Smooth muscle cell of the brain vasculature (primary cell): Measurements from ENCODE around the gene DLG5.
"Not testable (repeated sequence)": the region's sequence is repeated elsewhere in the genome, so short reads cannot be mapped to it uniquely, and the experiment has no call there.

Source experiments
- DNase-seq: peaks from one replicate; pipeline ENCODE4 v3.0.0-alpha.2; 2012; ENCODE audit warnings: low read depth, low spot score

Gene DLG5

DNA sequence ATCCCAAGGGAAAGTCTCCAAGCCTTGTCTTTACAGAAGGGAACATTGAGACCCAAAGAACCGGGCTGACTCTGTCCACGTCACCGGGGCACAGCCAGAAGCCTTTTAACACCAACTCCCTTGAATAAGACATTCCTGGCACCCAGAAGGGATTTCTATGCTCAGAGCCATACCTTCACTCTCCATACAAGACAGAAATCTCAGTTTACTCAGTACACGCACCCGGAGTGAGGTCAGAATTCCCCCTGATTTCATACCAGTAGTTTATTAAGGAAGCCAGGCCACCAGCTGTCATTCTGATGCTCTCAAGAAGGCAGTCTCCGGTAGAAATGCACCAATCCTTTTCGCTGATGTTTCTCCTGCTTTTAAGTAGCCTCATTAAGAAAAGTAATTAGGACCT lies 154.7 kb downstream of the DLG5 start:
- DNase-seq, result no peak

DNA sequence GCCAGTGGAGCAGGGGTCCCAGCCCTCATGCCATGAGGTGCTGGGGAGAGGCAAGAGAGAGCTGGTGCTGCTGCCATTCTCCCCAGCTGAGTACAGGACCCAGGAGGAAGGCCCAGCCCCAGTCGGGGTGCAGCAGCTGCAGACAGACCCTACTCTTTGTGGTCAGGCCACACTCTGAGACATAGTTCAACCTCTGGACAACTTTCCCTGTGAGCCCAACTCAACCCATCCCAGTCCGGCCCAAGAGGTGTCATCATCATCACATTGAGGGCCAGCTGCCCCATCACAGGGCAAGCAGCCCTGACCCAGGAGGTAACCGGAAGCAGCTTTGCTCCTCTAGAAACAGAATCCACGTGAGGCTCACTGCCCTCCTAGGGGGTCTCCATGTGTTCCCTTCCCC lies 155.1 kb downstream of the DLG5 start:
- no peak for DNase-seq

DNA sequence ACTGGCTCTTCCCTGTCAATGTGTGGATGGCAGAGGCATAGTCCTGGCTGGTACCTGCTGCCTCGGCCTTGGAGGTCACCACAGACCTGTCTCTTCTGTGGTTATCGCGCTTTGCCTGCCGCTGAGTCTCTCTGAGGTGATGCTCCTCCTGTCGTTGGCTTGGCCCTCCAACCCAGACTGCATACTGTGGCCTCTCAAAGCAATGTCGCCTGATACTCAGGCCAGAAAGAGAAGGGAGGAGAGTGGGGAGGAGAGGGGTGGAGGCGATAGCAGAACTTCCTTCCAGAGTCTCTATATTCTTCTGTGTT lies 155.7 kb downstream of the DLG5 start:
- DNase-seq, result no peak

GRCh38 chr10:77770081-77770867 lies 156.3 kb downstream of the DLG5 start:
- DNase-seq, result no peak

DNA sequence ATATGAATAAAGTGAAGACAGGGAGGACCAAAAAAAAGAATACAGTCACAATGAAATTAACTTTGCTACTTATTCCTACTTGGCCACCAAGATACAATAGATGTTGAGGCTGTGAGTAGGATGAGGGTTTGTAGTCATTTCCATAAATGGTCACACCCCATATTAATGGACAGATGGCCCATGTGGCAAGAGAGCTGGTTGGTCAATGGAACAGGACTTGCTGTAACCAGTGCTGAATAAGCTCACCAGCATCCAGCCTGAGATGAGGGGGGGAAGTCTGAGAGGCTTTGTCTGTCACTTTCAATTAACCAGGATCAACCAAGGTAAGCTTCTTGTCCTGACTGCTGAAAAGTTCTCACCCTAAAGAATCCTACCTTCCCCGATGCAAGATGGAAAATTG lies 158.5 kb downstream of the DLG5 start:
- no peak for DNase-seq

DNA sequence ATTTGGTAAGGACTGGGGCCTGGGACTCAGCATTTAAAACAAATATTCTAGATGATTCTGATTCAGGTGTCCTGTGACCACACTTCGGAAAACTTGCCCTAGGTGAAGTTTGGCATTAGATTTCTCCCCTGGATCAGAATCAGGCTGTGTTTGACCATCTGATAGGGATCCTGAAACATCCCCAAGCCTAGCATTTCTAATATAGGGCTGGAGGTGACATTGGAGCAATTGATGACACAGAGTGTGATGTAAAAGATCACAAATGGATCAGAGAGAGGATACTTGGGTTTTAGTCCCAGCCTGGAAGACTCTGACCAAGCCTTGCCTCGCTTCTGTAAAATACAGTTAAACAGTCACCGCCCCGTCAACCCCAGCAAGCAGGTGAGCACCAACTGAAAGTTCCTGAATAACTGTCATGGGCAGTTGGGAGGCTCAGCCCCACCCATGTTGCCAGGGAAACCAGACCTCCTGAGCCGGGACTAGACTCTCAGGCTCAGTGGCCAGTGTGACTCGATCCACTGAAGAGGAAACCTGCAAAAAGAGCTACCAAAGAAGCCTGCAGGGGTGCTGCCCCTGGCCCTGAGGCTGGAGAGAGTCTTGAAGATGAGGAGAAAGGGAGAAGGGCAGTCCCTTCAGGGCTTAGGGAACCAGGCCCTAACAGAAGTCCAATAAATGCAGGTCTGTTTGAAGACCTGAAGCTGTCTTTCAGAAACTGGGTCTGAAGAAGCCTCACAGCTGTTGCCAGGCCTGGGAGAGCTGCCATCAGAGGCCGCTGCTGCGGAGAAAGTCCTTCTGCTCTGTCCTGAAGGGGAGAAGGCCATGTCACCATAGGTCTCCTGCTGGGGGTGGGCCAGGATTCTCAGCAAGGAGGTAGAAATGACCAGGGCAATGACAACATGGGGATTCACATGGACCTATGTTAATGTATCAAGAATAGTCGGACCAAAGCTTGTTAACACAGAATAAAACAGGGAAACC lies 162.8 kb downstream of the DLG5 start:
- DNase-seq, result no peak

DNA sequence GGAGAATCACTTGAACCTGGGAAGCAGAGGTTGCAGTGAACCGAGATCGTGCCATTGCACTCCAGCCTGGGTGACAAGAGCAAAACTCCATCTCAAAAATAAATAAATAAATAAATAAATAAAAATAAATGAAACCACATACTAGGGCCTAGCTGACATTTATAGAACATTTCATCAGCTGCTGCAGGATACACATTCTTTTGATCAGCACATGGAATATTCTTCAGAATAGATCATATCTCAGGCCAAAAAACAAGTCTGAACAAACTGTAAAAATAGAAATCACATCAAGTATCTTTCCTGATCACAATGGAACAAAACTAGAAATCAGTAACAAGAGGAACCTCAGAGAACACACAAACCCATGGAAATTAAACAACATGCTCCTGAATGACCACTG lies 168.1 kb downstream of the DLG5 start:
- not testable (repeated sequence) for DNase-seq

GRCh38 chr10:77756319-77757232 lies 170.0 kb downstream of the DLG5 start:
- peak; percentile 72 for DNase-seq

DNA sequence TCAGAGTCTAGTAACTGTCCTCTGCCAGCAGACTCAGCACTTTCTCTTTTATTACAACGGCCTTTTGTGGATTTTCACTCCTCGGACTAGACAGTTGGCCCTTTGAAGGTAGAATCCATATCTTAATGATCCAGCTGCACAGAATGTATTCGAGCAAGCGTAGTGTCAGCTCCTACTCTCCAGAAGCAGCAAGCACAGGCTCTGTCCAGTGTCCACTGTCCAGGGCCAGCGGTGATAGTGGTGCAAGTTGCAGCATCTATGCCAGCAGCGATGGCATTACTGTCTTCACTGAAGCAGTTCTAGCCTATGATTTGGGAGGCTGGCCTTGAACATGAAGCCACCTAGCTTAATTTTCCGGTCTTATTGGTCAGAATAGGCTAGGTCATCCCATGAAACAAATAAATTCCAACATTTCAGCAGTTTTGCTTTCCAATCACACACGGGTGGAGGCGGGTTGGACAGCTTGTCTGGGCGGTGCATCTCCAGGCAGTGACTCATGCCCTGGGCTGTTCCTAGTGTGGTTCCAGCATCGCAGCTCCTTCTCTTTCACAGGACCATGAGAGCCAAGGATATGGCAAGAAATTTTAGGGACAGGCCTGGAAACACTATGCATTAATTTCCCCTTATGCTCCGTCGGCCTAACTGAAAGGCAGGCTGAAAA lies 180.4 kb downstream of the DLG5 start:
- peak; percentile 18 for DNase-seq

- no peak for DNase-seq
These were observed 182.3 kb downstream of the DLG5 start for GRCh38 chr10:77744245-77744644.

DNA sequence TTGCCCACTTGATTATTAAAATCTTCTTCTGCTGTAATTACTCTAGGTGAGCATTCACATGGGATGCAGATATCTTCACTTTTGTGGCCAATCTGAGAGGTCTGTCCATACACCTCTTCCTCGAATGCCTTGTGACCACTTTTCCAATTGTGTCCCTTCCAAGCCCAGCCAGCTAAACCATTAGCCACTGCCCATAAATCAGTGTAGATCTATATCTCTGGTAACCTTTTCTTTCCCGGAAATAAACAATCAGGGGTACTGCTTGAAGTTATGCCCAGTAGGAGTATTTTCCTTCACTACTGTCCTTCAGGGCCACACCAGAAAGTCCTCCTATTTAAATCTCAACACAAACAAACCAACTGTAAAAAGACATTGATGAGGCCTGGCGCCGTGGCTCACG lies 184.4 kb downstream of the DLG5 start:
- DNase-seq, result no peak

- DNase-seq, result no peak
These were observed 184.8 kb downstream of the DLG5 start for GRCh38 chr10:77741746-77742145.
